HEK293 (cell line): ENCODE data around the gene HIPK2.

Experiments used
- ZNF24 ChIP-seq: fragments of 450-650 bp; formaldehyde crosslinking; IDR thresholded peaks from 2 replicates; pipeline ENCODE4 v1.5.1; 2016; ENCODE audit warnings: missing biosample characterization, missing genetic modification characterization
- TF ChIP-seq, protein P1 (sequence below): fragments of 450-650 bp; formaldehyde crosslinking; IDR thresholded peaks from 2 replicates; pipeline ENCODE4 v1.5.1; 2016; ENCODE audit warnings: missing biosample characterization, missing genetic modification characterization

DNA sequence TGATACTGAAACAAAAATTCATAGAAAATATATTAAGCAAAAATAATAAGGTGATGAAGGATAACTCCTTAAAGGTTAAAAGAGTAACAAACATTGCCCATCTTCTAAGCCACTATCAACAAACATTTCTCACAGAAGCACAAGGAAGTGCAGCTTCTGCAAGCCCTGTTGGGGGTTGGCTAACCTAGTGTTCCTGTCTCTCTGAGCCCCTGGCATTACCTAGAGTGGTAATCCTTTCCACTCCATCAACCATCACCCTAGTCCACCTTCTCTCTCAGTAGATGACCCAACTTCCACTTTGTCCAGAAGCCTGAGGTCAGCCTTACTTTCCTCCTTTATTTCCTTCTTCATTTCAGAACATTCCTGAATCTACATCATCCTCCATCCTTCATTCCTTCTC lies 59.7 kb downstream of the HIPK2 start:
- no peak for TF ChIP-seq ZNF24 (tag by site-specific recombination)
- TF ChIP-seq, protein P1, sequence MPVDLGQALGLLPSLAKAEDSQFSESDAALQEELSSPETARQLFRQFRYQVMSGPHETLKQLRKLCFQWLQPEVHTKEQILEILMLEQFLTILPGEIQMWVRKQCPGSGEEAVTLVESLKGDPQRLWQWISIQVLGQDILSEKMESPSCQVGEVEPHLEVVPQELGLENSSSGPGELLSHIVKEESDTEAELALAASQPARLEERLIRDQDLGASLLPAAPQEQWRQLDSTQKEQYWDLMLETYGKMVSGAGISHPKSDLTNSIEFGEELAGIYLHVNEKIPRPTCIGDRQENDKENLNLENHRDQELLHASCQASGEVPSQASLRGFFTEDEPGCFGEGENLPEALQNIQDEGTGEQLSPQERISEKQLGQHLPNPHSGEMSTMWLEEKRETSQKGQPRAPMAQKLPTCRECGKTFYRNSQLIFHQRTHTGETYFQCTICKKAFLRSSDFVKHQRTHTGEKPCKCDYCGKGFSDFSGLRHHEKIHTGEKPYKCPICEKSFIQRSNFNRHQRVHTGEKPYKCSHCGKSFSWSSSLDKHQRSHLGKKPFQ (tag by site-specific recombination) = no peak
